Measurements from ENCODE around the gene NAV1. TPM values are rescaled to one million over a fixed set of nuclear protein-coding genes. Genes with fewer than 3 reads are reported as not detected.

Gene NAV1
- total RNA-seq, 2 experiments from 2014 or later: 2.8 to 4.3 TPM

DNA sequence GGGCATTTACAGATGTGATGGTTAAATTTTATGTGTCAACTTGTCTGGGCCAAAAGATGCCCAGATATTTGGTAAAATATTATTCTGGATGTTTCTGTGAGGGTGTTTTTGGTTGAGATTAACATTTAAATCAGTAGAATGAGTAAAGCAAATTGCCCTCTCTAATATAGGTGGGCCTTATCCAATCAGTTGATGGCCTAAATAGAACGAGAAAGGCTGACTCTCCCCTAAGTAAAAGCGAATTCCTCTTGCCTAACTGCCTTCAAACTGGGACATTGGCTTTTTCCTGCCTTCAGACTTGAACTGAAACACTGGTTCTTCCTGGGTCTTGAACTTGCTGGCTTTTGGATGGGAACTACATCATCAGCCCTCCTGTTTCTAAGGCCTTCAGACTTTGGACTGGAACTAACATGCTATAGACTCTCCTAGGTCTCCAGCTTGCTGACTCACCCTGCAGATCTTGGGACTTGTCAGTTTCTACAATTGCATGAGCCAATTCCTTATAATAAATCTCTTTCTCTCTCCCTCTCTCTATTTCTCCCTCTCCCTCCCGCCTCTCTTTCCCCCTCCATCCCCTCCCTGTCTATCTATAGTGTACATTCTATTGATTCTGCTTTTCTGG is 10.2 kb upstream of the NAV1 start:
- POLR2A ChIA-PET: no interaction called here
- ATAC-seq (ENCODE audit: poor library complexity) (no peak), DNase-seq (no peak)
- no peak overlapping the region for H3K4me3 Mint-ChIP-seq
- intact Hi-C loops (cut with DNase I, micrococcal nuclease): no loop called here
- H3K4me1 Mint-ChIP-seq (ENCODE audit: low read depth): no peaks in the 10 kb centered on the region
- CTCF ChIA-PET: no interaction called here
- Histone ChIP-seq H3K4me1 (ENCODE audit: insufficient read depth, low read length) (no peaks in the 10 kb centered on the region), H3K4me3 (ENCODE audit: low read length) (no peak overlapping the region), H3K36me3 (ENCODE audit: insufficient read depth, low read length) (peaks cover 5% of the 10 kb centered on the region), H3K9me3 (ENCODE audit: control insufficient read depth in 1 of 2, insufficient read depth in 1 of 2, low read length in 2 of 2) (peaks cover 0 to 8% of the 10 kb centered on the region in 2 experiments), H3K27ac (ENCODE audit: low read depth in 1 of 2, low read length in 2 of 2) (no peak overlapping the region), H3K27me3 (ENCODE audit: control insufficient read depth in 1 of 2, insufficient read depth in 2 of 2, low read length in 2 of 2) (peaks cover 0 to 2% of the 10 kb centered on the region in 2 experiments)
- no peak overlapping the region for H3K27ac Mint-ChIP-seq
- TF ChIP-seq CTCF (IDR thresholded peaks at IDR 0.05): no peak
- peaks cover 4% of the 10 kb centered on the region for H3K27me3 Mint-ChIP-seq
- H3K36me3 Mint-ChIP-seq (ENCODE audit: low read depth): peaks cover 62% of the 10 kb centered on the region
- H3K9me3 Mint-ChIP-seq: no peaks in the 10 kb centered on the region

DNA sequence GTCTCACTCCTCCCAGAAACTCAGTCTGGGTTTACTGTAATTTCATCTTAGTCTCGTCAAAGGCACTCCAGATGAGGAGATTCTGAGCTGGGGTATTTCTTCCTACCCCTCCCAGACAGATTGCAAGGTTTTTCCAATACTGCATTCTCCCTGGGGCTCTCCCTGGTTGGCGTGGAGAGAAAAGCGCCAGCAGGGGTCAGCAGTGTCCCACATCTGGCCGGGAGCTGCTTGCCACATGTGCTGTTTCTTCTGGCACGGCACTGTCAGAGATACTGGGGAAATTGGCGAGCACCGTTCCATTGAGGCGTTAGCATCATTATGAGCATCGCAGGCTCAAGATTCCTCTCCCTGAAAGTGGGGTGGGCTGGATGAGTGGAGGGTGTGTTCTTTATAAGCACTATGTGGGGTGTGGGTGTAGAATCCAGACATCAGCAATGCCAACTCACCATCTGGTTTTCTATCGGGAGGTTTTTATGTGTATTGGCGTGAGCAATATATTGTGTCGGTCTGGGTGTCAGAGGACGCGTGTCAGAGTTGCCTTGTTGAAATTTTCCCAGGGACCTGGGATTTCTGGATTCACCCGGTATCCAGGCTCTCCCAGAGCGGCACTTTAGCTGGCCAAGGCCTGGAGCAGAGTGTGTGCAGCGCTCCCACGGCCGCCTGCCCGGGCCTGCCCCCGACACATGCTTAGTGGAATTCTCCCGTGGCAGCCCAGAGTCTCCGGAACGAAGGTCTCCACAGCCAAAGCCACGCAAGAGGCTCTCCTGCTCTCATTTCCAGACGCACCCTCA is 8.0 kb upstream of the NAV1 start:
- Mint-ChIP-seq H3K27ac (no peak overlapping the region), H3K36me3 (ENCODE audit: low read depth) (peaks cover 47% of the 10 kb centered on the region), H3K4me3 (no peak overlapping the region), H3K9me3 (no peaks in the 10 kb centered on the region), H3K4me1 (ENCODE audit: low read depth) (no peaks in the 10 kb centered on the region), H3K27me3 (peaks cover 15% of the 10 kb centered on the region)
- H3K4me1 ChIP-seq (ENCODE audit: insufficient read depth, low read length): no peaks in the 10 kb centered on the region
- POLR2A ChIA-PET: no interaction called here
- no peak overlapping the region for H3K27ac ChIP-seq (ENCODE audit: low read depth in 1 of 2, low read length in 2 of 2)
- peaks cover 5% of the 10 kb centered on the region for H3K36me3 ChIP-seq (ENCODE audit: insufficient read depth, low read length)
- H3K27me3 ChIP-seq (ENCODE audit: control insufficient read depth in 1 of 2, insufficient read depth in 2 of 2, low read length in 2 of 2): peaks cover 0 to 6% of the 10 kb centered on the region in 2 experiments
- H3K4me3 ChIP-seq (ENCODE audit: low read length): no peak overlapping the region
- no peak for ATAC-seq (ENCODE audit: poor library complexity)
- no peak for TF ChIP-seq CTCF (IDR thresholded peaks at IDR 0.05)
- DNase-seq: peak in 4 of 14 experiments; percentile 27 to 56 (median 38)
- CTCF ChIA-PET: no interaction called here
- intact Hi-C loops (cut with DNase I, micrococcal nuclease): no loop called here
- peaks cover 0 to 3% of the 10 kb centered on the region in 2 experiments for H3K9me3 ChIP-seq (ENCODE audit: control insufficient read depth in 1 of 2, insufficient read depth in 1 of 2, low read length in 2 of 2)

DNA sequence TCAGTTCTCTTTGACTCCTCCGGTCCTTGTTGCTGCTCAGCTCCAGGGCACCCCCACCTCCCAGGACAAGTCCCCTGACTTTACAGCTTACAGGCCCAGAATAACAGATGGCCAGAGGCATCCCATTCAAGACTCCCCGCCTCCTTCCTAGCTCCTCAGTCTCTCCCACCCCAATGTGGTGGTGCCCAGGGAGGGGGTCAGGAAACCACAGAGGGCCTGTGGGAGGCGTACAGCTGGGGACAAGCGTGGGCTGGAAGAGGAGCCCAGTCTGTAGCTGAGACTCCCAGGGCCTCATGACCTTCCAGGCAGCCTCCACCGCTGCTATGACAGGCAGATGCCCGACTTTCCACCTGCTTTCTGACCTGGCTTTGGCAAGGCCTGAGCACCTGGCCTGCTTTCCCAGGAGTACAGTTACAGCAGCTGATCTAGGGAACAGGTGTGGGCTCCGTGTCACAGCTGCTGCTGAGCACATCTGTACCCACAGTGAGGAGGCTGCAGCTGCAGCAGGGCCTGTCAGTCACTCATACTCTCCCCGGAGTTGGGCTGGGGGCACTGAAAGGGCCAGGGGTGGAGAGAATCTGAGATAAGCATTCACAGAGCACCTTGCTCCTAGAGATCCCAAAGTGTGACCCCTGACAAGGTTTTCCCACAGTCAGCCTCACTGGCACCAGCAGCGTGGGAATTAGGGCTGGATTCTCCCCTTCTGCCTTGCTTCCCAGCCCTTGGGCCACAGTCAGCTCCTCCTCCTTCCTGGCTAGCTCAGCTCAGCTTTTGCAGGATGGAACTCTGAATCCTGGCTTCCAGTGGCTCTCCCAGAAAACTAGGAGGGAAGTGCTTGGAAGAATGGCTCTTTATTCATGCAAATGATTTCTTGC is 7.1 kb upstream of the NAV1 start:
- Mint-ChIP-seq H3K27me3 (peaks cover 24% of the 10 kb centered on the region), H3K27ac (no peak overlapping the region), H3K36me3 (ENCODE audit: low read depth) (peaks cover 40% of the 10 kb centered on the region), H3K4me1 (ENCODE audit: low read depth) (no peaks in the 10 kb centered on the region), H3K4me3 (no peak overlapping the region), H3K9me3 (no peaks in the 10 kb centered on the region)
- peaks cover 2 to 12% of the 10 kb centered on the region in 2 experiments for H3K27me3 ChIP-seq (ENCODE audit: control insufficient read depth in 1 of 2, insufficient read depth in 2 of 2, low read length in 2 of 2)
- DNase-seq (no peak), ATAC-seq (ENCODE audit: poor library complexity) (no peak)
- TF ChIP-seq CTCF (IDR thresholded peaks at IDR 0.05): no peak
- POLR2A ChIA-PET: no interaction called here
- intact Hi-C loops (cut with DNase I, micrococcal nuclease): no loop called here
- H3K4me3 ChIP-seq (ENCODE audit: low read length): no peak overlapping the region
- H3K9me3 ChIP-seq (ENCODE audit: control insufficient read depth in 1 of 2, insufficient read depth in 1 of 2, low read length in 2 of 2): peaks cover 0 to 3% of the 10 kb centered on the region in 2 experiments
- H3K4me1 ChIP-seq (ENCODE audit: insufficient read depth, low read length): no peaks in the 10 kb centered on the region
- H3K36me3 ChIP-seq (ENCODE audit: insufficient read depth, low read length): peaks cover 5% of the 10 kb centered on the region
- CTCF ChIA-PET: no interaction called here
- no peak overlapping the region for H3K27ac ChIP-seq (ENCODE audit: low read depth in 1 of 2, low read length in 2 of 2)
